Cardiac fibroblast (primary cell): ENCODE measurements around the gene CHMP3.

ENCODE experiments used
- DNase-seq, 2 donors: peaks; one replicate each; pipeline versions ENCODE4 v3.0.0 to v3.0.0-alpha.2; 2010; ENCODE audit warnings: low read depth in 2 of 2
- H3K4me3 ChIP-seq, 2 donors: replicated peaks in 1 of 2; 1 replicate in 1 of 2; 2 replicates in 1 of 2; pipeline ENCODE4 v1.5.1; 2011; ENCODE audit warnings: low read depth in 2 of 2, low read length in 2 of 2, mild to moderate bottlenecking in 2 of 2, moderate library complexity in 1 of 2
- TF ChIP-seq, protein P1 (sequence below): IDR thresholded peaks from one replicate; pipeline ENCODE4 v1.5.1; 2011; ENCODE audit warnings: low read depth, mild to moderate bottlenecking, low read length, inconsistent platforms

Gene CHMP3

DNA sequence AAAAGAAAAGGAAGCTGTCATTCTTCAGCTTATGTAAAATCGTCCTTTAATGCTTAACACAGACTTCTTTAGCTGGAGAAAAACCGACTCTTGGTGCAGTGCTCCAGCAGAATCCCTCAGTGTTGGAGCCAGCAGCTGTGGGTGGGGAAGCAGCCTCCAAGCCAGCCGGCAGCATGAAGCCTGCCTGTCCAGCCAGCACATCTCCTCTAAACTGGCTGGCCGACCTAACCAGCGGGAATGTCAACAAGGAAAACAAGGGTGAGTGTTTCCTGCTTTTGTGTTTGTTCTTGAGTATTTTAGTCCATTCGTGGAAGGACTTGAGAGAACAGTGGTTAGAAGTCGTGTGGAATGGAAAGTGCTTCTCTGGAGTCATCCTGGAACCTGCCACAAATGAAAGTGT lies 83.1 kb downstream of the CHMP3 start:
- no peak overlapping the region for H3K4me3 ChIP-seq
- TF ChIP-seq, protein P1, sequence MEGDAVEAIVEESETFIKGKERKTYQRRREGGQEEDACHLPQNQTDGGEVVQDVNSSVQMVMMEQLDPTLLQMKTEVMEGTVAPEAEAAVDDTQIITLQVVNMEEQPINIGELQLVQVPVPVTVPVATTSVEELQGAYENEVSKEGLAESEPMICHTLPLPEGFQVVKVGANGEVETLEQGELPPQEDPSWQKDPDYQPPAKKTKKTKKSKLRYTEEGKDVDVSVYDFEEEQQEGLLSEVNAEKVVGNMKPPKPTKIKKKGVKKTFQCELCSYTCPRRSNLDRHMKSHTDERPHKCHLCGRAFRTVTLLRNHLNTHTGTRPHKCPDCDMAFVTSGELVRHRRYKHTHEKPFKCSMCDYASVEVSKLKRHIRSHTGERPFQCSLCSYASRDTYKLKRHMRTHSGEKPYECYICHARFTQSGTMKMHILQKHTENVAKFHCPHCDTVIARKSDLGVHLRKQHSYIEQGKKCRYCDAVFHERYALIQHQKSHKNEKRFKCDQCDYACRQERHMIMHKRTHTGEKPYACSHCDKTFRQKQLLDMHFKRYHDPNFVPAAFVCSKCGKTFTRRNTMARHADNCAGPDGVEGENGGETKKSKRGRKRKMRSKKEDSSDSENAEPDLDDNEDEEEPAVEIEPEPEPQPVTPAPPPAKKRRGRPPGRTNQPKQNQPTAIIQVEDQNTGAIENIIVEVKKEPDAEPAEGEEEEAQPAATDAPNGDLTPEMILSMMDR, result no peak
- DNase-seq, result no peak

- peak; percentile 29 to 54 for DNase-seq
- H3K4me3 ChIP-seq, result no peak overlapping the region
- TF ChIP-seq, protein P1, result no peak
Measured at GRCh38 chr2:86477349-86477748, 85.9 kb downstream of the CHMP3 start.

DNA sequence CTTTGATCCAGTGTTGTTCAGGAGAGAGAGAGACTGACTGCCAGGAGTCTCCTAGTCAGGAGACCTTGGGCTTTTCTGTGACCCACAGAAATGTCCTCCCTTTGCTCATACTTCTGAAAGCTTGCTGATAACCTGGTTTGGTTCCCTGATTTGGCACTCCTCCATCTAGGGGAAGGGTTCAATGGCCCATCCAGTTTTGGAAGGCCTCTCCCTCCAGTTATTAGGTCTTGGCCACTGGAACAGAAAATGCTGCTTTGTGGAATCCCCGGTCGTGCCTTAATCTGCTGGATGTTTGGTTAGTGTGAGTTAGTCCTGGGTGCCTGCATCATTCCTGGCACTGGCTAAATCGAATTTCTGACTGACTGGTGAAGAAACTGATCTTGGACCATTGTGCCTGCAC lies 86.3 kb downstream of the CHMP3 start:
- TF ChIP-seq, protein P1, result no peak
- DNase-seq, result peak in 1 of 2 donors; percentile 16
- no peak overlapping the region for H3K4me3 ChIP-seq

GRCh38 chr2:86476092-86476491 lies 87.2 kb downstream of the CHMP3 start:
- TF ChIP-seq, protein P1, result no peak
- DNase-seq, result peak; percentile 64 to 67

GRCh38 chr2:86471637-86472036 lies 91.6 kb downstream of the CHMP3 start:
- TF ChIP-seq, protein P1, result no peak
- DNase-seq, result no peak
- H3K4me3 ChIP-seq, result no peak overlapping the region

More at GRCh38 chr2:86476092-86476491, 87.2 kb downstream of the CHMP3 start:
- H3K4me3 ChIP-seq, result no peak overlapping the region

DNA sequence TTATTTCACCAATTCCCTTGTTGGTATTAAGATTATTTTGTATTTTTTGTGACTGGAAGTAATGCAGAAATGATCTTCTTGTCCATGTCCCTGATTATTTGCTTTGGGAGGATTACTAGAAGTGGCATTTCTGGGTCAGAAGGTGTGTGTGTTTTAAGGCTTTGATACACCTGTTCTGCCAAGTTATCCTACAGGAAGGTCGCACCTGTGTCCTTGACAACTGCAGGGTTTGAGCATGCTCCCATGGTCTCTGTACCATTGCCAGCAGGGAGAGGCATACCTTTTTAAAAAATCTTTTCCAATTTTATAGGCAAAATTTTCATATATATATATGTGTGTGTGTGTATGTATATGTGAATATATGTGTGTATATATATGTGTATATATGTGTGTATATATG lies 92.4 kb downstream of the CHMP3 start:
- H3K4me3 ChIP-seq, result no peak overlapping the region
- no peak for DNase-seq
- TF ChIP-seq, protein P1, result no peak
